ENCODE data around the gene SLC8A3.

Gene SLC8A3

GRCh38 chr14:70166530-70167203 is 22.1 kb downstream of the SLC8A3 start:
- DNase-seq, result no peak
- Histone ChIP-seq H3K9me3 (no peaks in the 10 kb centered on the region), H3K27me3 (no peaks in the 10 kb centered on the region), H3K4me1 (no peaks in the 10 kb centered on the region), H3K36me3 (no peaks in the 10 kb centered on the region), H3K4me3 (ENCODE audit: low read depth, low read length) (no peak overlapping the region)
- TF ChIP-seq, protein P1, sequence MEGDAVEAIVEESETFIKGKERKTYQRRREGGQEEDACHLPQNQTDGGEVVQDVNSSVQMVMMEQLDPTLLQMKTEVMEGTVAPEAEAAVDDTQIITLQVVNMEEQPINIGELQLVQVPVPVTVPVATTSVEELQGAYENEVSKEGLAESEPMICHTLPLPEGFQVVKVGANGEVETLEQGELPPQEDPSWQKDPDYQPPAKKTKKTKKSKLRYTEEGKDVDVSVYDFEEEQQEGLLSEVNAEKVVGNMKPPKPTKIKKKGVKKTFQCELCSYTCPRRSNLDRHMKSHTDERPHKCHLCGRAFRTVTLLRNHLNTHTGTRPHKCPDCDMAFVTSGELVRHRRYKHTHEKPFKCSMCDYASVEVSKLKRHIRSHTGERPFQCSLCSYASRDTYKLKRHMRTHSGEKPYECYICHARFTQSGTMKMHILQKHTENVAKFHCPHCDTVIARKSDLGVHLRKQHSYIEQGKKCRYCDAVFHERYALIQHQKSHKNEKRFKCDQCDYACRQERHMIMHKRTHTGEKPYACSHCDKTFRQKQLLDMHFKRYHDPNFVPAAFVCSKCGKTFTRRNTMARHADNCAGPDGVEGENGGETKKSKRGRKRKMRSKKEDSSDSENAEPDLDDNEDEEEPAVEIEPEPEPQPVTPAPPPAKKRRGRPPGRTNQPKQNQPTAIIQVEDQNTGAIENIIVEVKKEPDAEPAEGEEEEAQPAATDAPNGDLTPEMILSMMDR (IDR thresholded peaks at IDR 0.05; ENCODE audit: low read depth, low read length), result no peak

DNA sequence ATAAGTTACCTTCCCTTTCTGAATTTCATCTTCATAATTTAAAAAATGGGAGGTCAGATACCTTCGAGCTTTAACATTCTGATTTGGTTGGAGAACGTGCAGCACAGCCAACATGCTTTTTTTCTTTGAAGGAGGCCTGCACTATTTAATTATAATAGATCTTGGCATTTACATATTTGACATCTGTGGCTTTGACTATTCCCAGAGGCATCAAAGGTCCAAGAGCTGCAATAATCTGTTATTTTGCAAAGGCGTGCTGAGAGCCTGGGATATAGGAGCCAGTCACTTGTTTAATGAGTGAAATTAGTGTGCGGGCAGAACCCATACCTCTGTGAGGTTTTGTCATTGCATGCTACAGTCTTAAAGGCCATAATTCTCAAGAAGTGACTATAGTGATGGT is 26.4 kb downstream of the SLC8A3 start:
- Histone ChIP-seq H3K4me1 (no peaks in the 10 kb centered on the region), H3K9me3 (no peaks in the 10 kb centered on the region), H3K4me3 (ENCODE audit: low read depth, low read length) (no peak overlapping the region), H3K36me3 (no peaks in the 10 kb centered on the region), H3K27me3 (no peaks in the 10 kb centered on the region)
- TF ChIP-seq, protein P1 (IDR thresholded peaks at IDR 0.05; ENCODE audit: low read depth, low read length), result no peak
- no peak for DNase-seq

DNA sequence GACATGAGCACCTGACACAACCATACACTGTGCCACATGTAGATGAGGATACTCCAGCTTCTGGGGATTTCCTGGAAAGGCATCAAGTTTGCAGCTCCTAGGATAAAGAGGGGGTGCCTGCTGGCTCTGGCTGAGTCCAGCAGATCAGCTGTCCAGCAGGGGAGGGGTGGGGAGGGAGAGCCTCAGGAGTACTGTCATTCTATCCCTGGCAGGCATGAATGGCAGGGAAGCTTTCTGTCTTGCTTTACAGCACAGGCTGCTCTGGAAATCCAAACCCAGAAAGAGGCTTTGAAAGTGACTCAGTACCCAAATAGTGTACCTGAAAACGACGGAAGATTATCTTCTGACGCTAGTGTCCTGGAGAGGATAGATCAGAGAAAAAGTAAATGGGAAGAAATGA is 32.2 kb downstream of the SLC8A3 start:
- H3K9me3 ChIP-seq, result no peaks in the 10 kb centered on the region
- no peaks in the 10 kb centered on the region for H3K27me3 ChIP-seq
- no peaks in the 10 kb centered on the region for H3K36me3 ChIP-seq
- TF ChIP-seq, protein P1 (IDR thresholded peaks at IDR 0.05; ENCODE audit: low read depth, low read length), result no peak
- no peak overlapping the region for H3K4me3 ChIP-seq (ENCODE audit: low read depth, low read length)
- no peak for DNase-seq
- no peaks in the 10 kb centered on the region; the same call in 1 of the 2 replicates for H3K4me1 ChIP-seq

DNA sequence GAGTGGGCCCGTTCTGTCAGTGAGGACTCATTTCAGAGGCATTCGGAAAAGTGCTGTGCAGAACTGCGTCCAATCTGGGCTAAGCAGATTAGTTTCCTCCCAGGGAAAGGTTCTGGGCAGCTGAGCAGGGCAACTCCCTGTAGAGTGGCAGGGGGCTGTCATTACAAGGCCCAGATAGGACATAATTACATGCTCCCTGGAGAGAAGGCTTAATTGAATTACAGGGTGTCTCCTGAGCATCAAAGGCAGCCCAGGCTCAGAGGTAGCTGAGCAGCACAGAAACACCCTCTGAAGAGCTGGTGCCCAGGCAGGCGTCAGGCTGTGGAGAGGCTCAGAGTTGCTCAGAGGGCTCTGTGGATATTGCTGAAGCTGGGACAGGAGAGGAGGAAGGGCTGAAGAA is 36.0 kb downstream of the SLC8A3 start:
- no peaks in the 10 kb centered on the region; the same call in 1 of the 2 replicates for H3K4me1 ChIP-seq
- no peaks in the 10 kb centered on the region for H3K36me3 ChIP-seq
- TF ChIP-seq, protein P1 (IDR thresholded peaks at IDR 0.05; ENCODE audit: low read depth, low read length), result no peak
- H3K27me3 ChIP-seq, result peaks cover 10% of the 10 kb centered on the region
- DNase-seq, result peak; percentile 23
- no peaks in the 10 kb centered on the region for H3K9me3 ChIP-seq
- no peak overlapping the region for H3K4me3 ChIP-seq (ENCODE audit: low read depth, low read length)

DNA sequence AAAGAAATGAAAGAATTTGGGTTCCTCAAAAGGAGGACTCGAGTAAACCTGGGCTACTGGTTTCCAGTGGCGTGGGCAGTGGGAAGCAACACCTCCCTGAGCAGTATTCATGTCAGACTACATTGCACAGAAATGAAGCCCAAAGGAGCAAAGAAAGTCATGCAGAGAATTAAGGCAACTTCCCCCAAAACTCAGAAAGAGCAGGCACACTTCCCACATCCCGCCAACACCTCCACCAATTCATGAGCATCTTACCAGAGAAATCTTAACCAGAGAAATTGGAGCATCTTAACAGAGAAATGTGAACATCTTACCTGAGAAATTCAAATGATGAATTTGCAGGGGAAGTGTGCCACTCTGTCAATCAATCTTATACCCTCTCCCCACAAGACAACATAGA is 36.7 kb downstream of the SLC8A3 start:
- H3K27me3 ChIP-seq, result peaks cover 10% of the 10 kb centered on the region
- H3K4me3 ChIP-seq (ENCODE audit: low read depth, low read length), result no peak overlapping the region
- DNase-seq, result no peak
- no peaks in the 10 kb centered on the region; the same call in 1 of the 2 replicates for H3K4me1 ChIP-seq
- no peaks in the 10 kb centered on the region for H3K9me3 ChIP-seq
- TF ChIP-seq, protein P1 (IDR thresholded peaks at IDR 0.05; ENCODE audit: low read depth, low read length), result no peak
- H3K36me3 ChIP-seq, result no peaks in the 10 kb centered on the region

GRCh38 chr14:70149596-70150165 is 39.1 kb downstream of the SLC8A3 start:
- TF ChIP-seq, protein P1 (IDR thresholded peaks at IDR 0.05; ENCODE audit: low read depth, low read length), result no peak
- Histone ChIP-seq H3K27me3 (peaks cover 10% of the 10 kb centered on the region), H3K36me3 (no peaks in the 10 kb centered on the region), H3K9me3 (no peaks in the 10 kb centered on the region), H3K4me3 (ENCODE audit: low read depth, low read length) (no peak overlapping the region), H3K4me1 (no peaks in the 10 kb centered on the region; the same call in 1 of the 2 replicates)
- DNase-seq, result no peak
